Large intestine (tissue), 3 donors: Measurements from ENCODE around the gene EYS. TPM values are rescaled to one million over a fixed set of nuclear protein-coding genes. Genes with fewer than 3 reads are reported as not detected.

ENCODE experiments used
- DNase-seq, 2 donors: peaks; one replicate each; pipeline versions ENCODE4 v3.0.0 to v3.0.0-alpha.2; 2013
- H3K27ac ChIP-seq: one replicate; pipeline ENCODE4 v1.5.1; 2013; ENCODE audit warnings: low read length
- H3K27me3 ChIP-seq: 2 replicates; pipeline ENCODE4 v1.6.1; 2013; ENCODE audit warnings: low read length; ENCODE audit not compliant: control insufficient read depth, insufficient read depth
- H3K36me3 ChIP-seq: 2 replicates; pipeline ENCODE4 v1.6.1; 2013; ENCODE audit warnings: low read length; ENCODE audit not compliant: control insufficient read depth, insufficient read depth
- H3K4me1 ChIP-seq: one replicate; pipeline ENCODE4 v1.6.1; 2013; ENCODE audit warnings: low read length; ENCODE audit not compliant: control insufficient read depth, insufficient read depth
- H3K4me3 ChIP-seq: one replicate; pipeline ENCODE4 v1.5.1; 2013; ENCODE audit warnings: low read length
- H3K9me3 ChIP-seq: one replicate; pipeline ENCODE4 v1.6.1; 2013; ENCODE audit warnings: mild to moderate bottlenecking, low read depth, low read length, moderate library complexity; ENCODE audit not compliant: control insufficient read depth
- WGBS: methylation state at CpG from one replicate; pipeline ENCODE4 v1.1.5; 2013; ENCODE audit warnings: low lambda C conversion rate; ENCODE audit not compliant: insufficient coverage; 5-methylcytosine and 5-hydroxymethylcytosine counted together
- polyA plus RNA-seq: library from polyadenylated mRNA; unstranded; fragments of 120-200 nt; gene quantifications from one replicate; pipeline ENCODE4 v1.2.1, GENCODE V29; 2013

EYS gene
- polyA plus RNA-seq, 1 donor: 0.76 TPM

- Histone ChIP-seq H3K9me3 (no peaks in the 10 kb centered on the region), H3K27ac (no peak overlapping the region), H3K4me1 (no peaks in the 10 kb centered on the region), H3K4me3 (no peak overlapping the region), H3K36me3 (no peaks in the 10 kb centered on the region), H3K27me3 (no peaks in the 10 kb centered on the region)
- no peak for DNase-seq
- 89% methylated on average over 1 of the region's 3 CpGs for WGBS
Measured at GRCh38 chr6:64233746-64234145, 1473.3 kb downstream of the EYS start.

- Histone ChIP-seq H3K4me3 (no peak overlapping the region), H3K9me3 (no peaks in the 10 kb centered on the region), H3K27ac (no peak overlapping the region), H3K27me3 (no peaks in the 10 kb centered on the region), H3K36me3 (no peaks in the 10 kb centered on the region), H3K4me1 (no peaks in the 10 kb centered on the region)
- WGBS: 40% methylated on average over 1 of the region's 4 CpGs
- no peak for DNase-seq
Measured at GRCh38 chr6:64231928-64232327, 1475.1 kb downstream of the EYS start.

- no CpG with 5 or more reads among the region's 1 CpG for WGBS
- no peak for DNase-seq
- Histone ChIP-seq H3K4me1 (no peaks in the 10 kb centered on the region), H3K27me3 (no peaks in the 10 kb centered on the region), H3K27ac (no peak overlapping the region), H3K4me3 (no peak overlapping the region), H3K9me3 (no peaks in the 10 kb centered on the region), H3K36me3 (no peaks in the 10 kb centered on the region)
Measured at GRCh38 chr6:64230530-64230929, 1476.5 kb downstream of the EYS start.

GRCh38 chr6:64227863-64228262 is 1479.2 kb downstream of the EYS start:
- no peaks in the 10 kb centered on the region for H3K4me1 ChIP-seq
- no peak overlapping the region for H3K27ac ChIP-seq
- no peak for DNase-seq
- H3K36me3 ChIP-seq: no peaks in the 10 kb centered on the region
- WGBS: no CpG with 5 or more reads among the region's 1 CpG
- no peaks in the 10 kb centered on the region for H3K27me3 ChIP-seq
- no peak overlapping the region for H3K4me3 ChIP-seq
- no peaks in the 10 kb centered on the region for H3K9me3 ChIP-seq

- Histone ChIP-seq H3K36me3 (no peaks in the 10 kb centered on the region), H3K27ac (no peak overlapping the region), H3K27me3 (no peaks in the 10 kb centered on the region), H3K4me1 (no peaks in the 10 kb centered on the region), H3K9me3 (no peaks in the 10 kb centered on the region), H3K4me3 (no peak overlapping the region)
- DNase-seq: no peak
Measured at GRCh38 chr6:64225503-64225902, 1481.5 kb downstream of the EYS start.

GRCh38 chr6:64224819-64225218 is 1482.2 kb downstream of the EYS start:
- DNase-seq: no peak
- Histone ChIP-seq H3K27me3 (no peaks in the 10 kb centered on the region), H3K4me3 (no peak overlapping the region), H3K27ac (no peak overlapping the region), H3K9me3 (no peaks in the 10 kb centered on the region), H3K4me1 (no peaks in the 10 kb centered on the region), H3K36me3 (no peaks in the 10 kb centered on the region)
- no CpG with 5 or more reads among the region's 1 CpG for WGBS

- WGBS: no CpG with 5 or more reads among the region's 3 CpGs
- no peaks in the 10 kb centered on the region for H3K36me3 ChIP-seq
- no peak overlapping the region for H3K4me3 ChIP-seq
- H3K9me3 ChIP-seq: no peaks in the 10 kb centered on the region
- no peaks in the 10 kb centered on the region for H3K4me1 ChIP-seq
- no peak overlapping the region for H3K27ac ChIP-seq
- H3K27me3 ChIP-seq: no peaks in the 10 kb centered on the region
- DNase-seq: no peak
Measured at GRCh38 chr6:64221776-64222175, 1485.2 kb downstream of the EYS start.

- no CpG with 5 or more reads among the region's 1 CpG for whole genome bisulfite sequencing
- no peaks in the 10 kb centered on the region for H3K4me1 ChIP-seq
- no peaks in the 10 kb centered on the region for H3K36me3 ChIP-seq
Measured at GRCh38 chr6:64220801-64221200, 1486.2 kb downstream of the EYS start.

DNA sequence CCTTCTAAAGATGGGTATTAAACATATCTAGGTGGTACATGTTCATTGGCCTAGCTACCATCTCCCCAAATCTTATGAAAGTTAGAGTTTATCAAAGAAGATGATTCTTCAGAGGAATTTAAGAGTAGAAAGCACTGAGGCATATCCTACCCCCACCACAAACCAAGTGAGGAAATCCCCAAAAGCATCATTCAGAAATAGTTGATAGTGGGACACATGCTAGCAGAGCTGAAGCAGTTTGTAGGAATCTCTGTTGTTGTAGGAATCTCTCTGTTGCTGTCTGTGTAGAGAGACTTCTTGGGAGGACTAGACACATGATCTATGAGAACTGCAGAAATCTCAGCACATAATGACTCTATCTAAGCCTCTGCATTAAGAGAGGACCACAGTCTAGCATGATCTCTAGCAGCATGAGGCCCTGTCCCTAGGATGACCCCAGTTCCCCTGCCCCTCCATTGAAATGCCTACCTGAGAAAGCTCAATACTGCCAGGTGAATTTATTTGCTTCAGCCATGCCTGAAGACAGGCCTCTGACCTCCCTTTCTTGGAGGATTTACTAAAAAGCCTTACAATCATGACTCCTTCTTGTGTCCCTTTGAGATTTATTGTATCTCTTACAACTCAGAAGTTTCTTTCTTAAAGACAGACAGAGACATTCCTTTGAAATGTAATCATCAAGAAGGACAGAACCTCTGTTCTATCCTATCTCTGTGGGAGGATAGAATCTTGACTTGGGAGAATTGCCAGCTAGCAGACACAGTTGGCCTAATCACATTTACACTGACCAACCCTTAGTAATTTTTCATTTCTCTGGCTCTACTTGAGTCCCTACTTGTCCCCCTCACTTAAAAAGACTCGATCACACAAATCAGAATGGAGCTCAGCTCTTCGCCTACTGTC is 1489.1 kb downstream of the EYS start:
- Histone ChIP-seq H3K36me3 (no peaks in the 10 kb centered on the region), H3K4me3 (no peak overlapping the region), H3K27me3 (no peaks in the 10 kb centered on the region), H3K27ac (no peak overlapping the region), H3K9me3 (no peaks in the 10 kb centered on the region), H3K4me1 (no peaks in the 10 kb centered on the region)
- DNase-seq: no peak
- WGBS: no CpG with 5 or more reads among the region's 2 CpGs

More at GRCh38 chr6:64220801-64221200, 1486.2 kb downstream of the EYS start:
- DNase-seq: no peak
- H3K27ac ChIP-seq: no peak overlapping the region
- H3K9me3 ChIP-seq: no peaks in the 10 kb centered on the region
- H3K27me3 ChIP-seq: no peaks in the 10 kb centered on the region
- H3K4me3 ChIP-seq: no peak overlapping the region

DNA sequence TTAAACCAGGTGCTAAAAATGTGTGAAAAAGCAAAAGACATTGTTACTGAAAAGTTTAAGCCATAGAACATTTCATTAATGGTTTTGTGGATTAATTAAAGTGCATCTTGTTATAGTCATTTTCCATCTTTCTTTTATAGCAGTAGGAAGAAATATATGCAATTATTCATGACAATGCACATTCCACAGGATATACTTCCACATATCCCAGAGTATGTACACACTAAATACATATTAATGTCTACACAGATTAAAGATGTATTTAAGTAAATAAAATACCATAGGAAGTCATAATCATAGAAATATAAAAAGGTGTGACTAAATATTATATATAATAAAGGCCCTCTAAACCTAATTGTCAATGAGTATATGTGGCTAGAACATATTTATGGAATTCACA is 1492.7 kb downstream of the EYS start:
- Histone ChIP-seq H3K27me3 (no peaks in the 10 kb centered on the region), H3K4me3 (no peak overlapping the region), H3K4me1 (no peaks in the 10 kb centered on the region), H3K36me3 (no peaks in the 10 kb centered on the region), H3K9me3 (no peaks in the 10 kb centered on the region), H3K27ac (no peak overlapping the region)
- no peak for DNase-seq

GRCh38 chr6:64213697-64214096 is 1493.3 kb downstream of the EYS start:
- Histone ChIP-seq H3K36me3 (no peaks in the 10 kb centered on the region), H3K27ac (no peak overlapping the region), H3K4me3 (no peak overlapping the region), H3K27me3 (no peaks in the 10 kb centered on the region), H3K9me3 (no peaks in the 10 kb centered on the region), H3K4me1 (no peaks in the 10 kb centered on the region)
- 50% methylated on average over 2 of the region's 3 CpGs for WGBS
- no peak for DNase-seq
